Peyer's patch (tissue), 4 donors: Measurements from ENCODE around the gene ANKRD11. TPM values are rescaled to one million over a fixed set of nuclear protein-coding genes. Genes with fewer than 3 reads are reported as not detected.

Source experiments
- DNase-seq, 3 donors: peaks; one replicate each; pipeline ENCODE4 v3.0.0-alpha.2; 2017 to 2019
- H3K27ac ChIP-seq, 4 donors: fragments of 200-600 bp; sonication (generic); one replicate each; pipeline ENCODE4 v1.5.1; 2016 to 2019
- H3K27me3 ChIP-seq, 2 donors: fragments of 200-600 bp; sonication (generic); one replicate each; pipeline ENCODE4 v1.5.1; 2019
- H3K36me3 ChIP-seq, 3 donors: fragments of 200-600 bp; sonication (generic); one replicate each; pipeline ENCODE4 v1.5.1; 2016 to 2019
- H3K4me1 ChIP-seq, 4 donors: fragments of 200-600 bp; sonication (generic); one replicate each; pipeline ENCODE4 v1.5.1; 2016 to 2019
- H3K4me3 ChIP-seq, 4 donors: fragments of 200-600 bp; sonication (generic); 1 replicate in 3 of 4; 2 replicates in 1 of 4; pipeline ENCODE4 v1.5.1; 2016 to 2019; ENCODE audit warnings: mild to moderate bottlenecking in 1 of 4
- H3K9me3 ChIP-seq, 4 donors: fragments of 200-600 bp; sonication (generic); one replicate each; pipeline ENCODE4 v1.5.1; 2016 to 2019; ENCODE audit warnings: mild to moderate bottlenecking in 1 of 4
- CTCF ChIP-seq, 6 experiments: fragments of 450-650 bp in 4 of 6; fragments of 200-600 bp in 2 of 6; sonication (generic) in 1 of 6; IDR thresholded peaks; one replicate each; pipeline ENCODE4 v1.5.1; 2017 to 2019; ENCODE audit warnings: antibody characterized with exemption in 6 of 6, mild to moderate bottlenecking in 3 of 6, moderate library complexity in 1 of 6
- POLR2A ChIP-seq, 2 donors: fragments of 450-650 bp; IDR thresholded peaks; one replicate each; pipeline ENCODE4 v1.5.1; 2017; ENCODE audit warnings: antibody characterized with exemption in 2 of 2, mild to moderate bottlenecking in 2 of 2, moderate library complexity in 2 of 2
- total RNA-seq, 4 donors: library from RNA; depleted of rRNA; stranded (reverse); fragments of >200 nt; gene quantifications; one replicate each; pipeline ENCODE4 v1.1.0, GENCODE V29; 2016

Gene ANKRD11
- total RNA-seq, 4 donors from 2014 or later = 177 to 227 (median 211) TPM

- Histone ChIP-seq H3K9me3 (no peaks in the 10 kb centered on the region), H3K36me3 (peaks cover 0 to 31% (median 0%) of the 10 kb centered on the region in 3 donors), H3K4me1 (peaks cover 0 to 74% (median 37%) of the 10 kb centered on the region in 4 donors), H3K27me3 (no peaks in the 10 kb centered on the region), H3K4me3 (no peak overlapping the region), H3K27ac (peak overlapping the region; percentile 16 to 73 (median 70))
- peak in 2 of 3 donors; percentile 33 to 66 for DNase-seq
- no peak for TF ChIP-seq POLR2A (IDR thresholded peaks at IDR 0.05)
- TF ChIP-seq CTCF (IDR thresholded peaks at IDR 0.05) = no peak
These were observed 176.0 kb downstream of the ANKRD11 start for GRCh38 chr16:89314357-89314756.

- no peak for TF ChIP-seq POLR2A (IDR thresholded peaks at IDR 0.05)
- TF ChIP-seq CTCF (IDR thresholded peaks at IDR 0.05) = no peak
- Histone ChIP-seq H3K9me3 (no peaks in the 10 kb centered on the region), H3K4me1 (peaks cover 0 to 70% (median 37%) of the 10 kb centered on the region in 4 donors), H3K36me3 (peaks cover 0 to 31% (median 0%) of the 10 kb centered on the region in 3 donors), H3K4me3 (no peak overlapping the region), H3K27me3 (no peaks in the 10 kb centered on the region), H3K27ac (peak overlapping the region in 2 of 4 donors; percentile 71 to 73)
- no peak for DNase-seq
These were observed 176.8 kb downstream of the ANKRD11 start for GRCh38 chr16:89313583-89313982.

GRCh38 chr16:89312598-89313299, 177.6 kb downstream of the ANKRD11 start:
- Histone ChIP-seq H3K4me1 (peaks cover 0 to 69% (median 38%) of the 10 kb centered on the region in 4 donors), H3K36me3 (peaks cover 0 to 31% (median 0%) of the 10 kb centered on the region in 3 donors)

GRCh38 chr16:89312194-89312593, 178.2 kb downstream of the ANKRD11 start:
- H3K36me3 ChIP-seq = peaks cover 0 to 31% (median 0%) of the 10 kb centered on the region in 3 donors
- H3K27ac ChIP-seq = peak overlapping the region in 1 of 4 donors; percentile 1
- H3K4me3 ChIP-seq = no peak overlapping the region
- H3K4me1 ChIP-seq = peaks cover 0 to 63% (median 33%) of the 10 kb centered on the region in 4 donors
- no peaks in the 10 kb centered on the region for H3K27me3 ChIP-seq
- no peak for TF ChIP-seq CTCF (IDR thresholded peaks at IDR 0.05)
- TF ChIP-seq POLR2A (IDR thresholded peaks at IDR 0.05) = no peak
- peak; percentile 47 to 79 (median 70) for DNase-seq
- no peaks in the 10 kb centered on the region for H3K9me3 ChIP-seq

More at GRCh38 chr16:89312598-89313299, 177.6 kb downstream of the ANKRD11 start:
- no peak overlapping the region for H3K4me3 ChIP-seq
- no peaks in the 10 kb centered on the region for H3K27me3 ChIP-seq
- H3K9me3 ChIP-seq = no peaks in the 10 kb centered on the region
- no peak for TF ChIP-seq CTCF (IDR thresholded peaks at IDR 0.05)
- TF ChIP-seq POLR2A (IDR thresholded peaks at IDR 0.05) = no peak
- peak overlapping the region in 2 of 4 donors; percentile 1 to 27 for H3K27ac ChIP-seq
- no peak for DNase-seq

- Histone ChIP-seq H3K36me3 (peaks cover 0 to 31% (median 0%) of the 10 kb centered on the region in 3 donors), H3K4me3 (no peak overlapping the region), H3K27ac (peak overlapping the region in 1 of 4 donors; percentile 1), H3K27me3 (no peaks in the 10 kb centered on the region), H3K4me1 (peaks cover 0 to 58% (median 27%) of the 10 kb centered on the region in 4 donors), H3K9me3 (no peaks in the 10 kb centered on the region)
- TF ChIP-seq POLR2A (IDR thresholded peaks at IDR 0.05) (no peak), CTCF (IDR thresholded peaks at IDR 0.05) (no peak)
- DNase-seq = no peak
These were observed 178.7 kb downstream of the ANKRD11 start for GRCh38 chr16:89311636-89312035.
